ENCODE measurements around the gene ZBED4.
A peak's percentile ranks its signal among the peaks of the same experiment; 100 is the strongest.

The ZBED4 gene

GRCh38 chr22:49925525-49926128 is 72.0 kb downstream of the ZBED4 start:
- DNase-seq (ENCODE audit: extremely low read depth, insufficient read length), result peak; percentile 86
- TF ChIP-seq CTCF (IDR thresholded peaks at IDR 0.05; ENCODE audit: insufficient read depth, low read length, poor library complexity, severe bottlenecking), result no peak
- peaks cover 11% of the 10 kb centered on the region for H3K36me3 ChIP-seq (ENCODE audit: control insufficient read depth, insufficient read depth, low read length)
- no peaks in the 10 kb centered on the region for H3K27me3 ChIP-seq (replicated peaks; ENCODE audit: control insufficient read depth, insufficient read depth, low read length)
- peak overlapping the region; percentile 38 for H3K4me3 ChIP-seq (replicated peaks; ENCODE audit: low read depth, low read length)

- Histone ChIP-seq H3K27me3 (replicated peaks; ENCODE audit: control insufficient read depth, insufficient read depth, low read length) (no peaks in the 10 kb centered on the region), H3K4me3 (replicated peaks; ENCODE audit: low read depth, low read length) (no peak overlapping the region), H3K36me3 (ENCODE audit: control insufficient read depth, insufficient read depth, low read length) (no peaks in the 10 kb centered on the region; the same call in none of the 2 replicates)
- DNase-seq (ENCODE audit: extremely low read depth, insufficient read length), result no peak
- no peak for TF ChIP-seq CTCF (IDR thresholded peaks at IDR 0.05; ENCODE audit: insufficient read depth, low read length, poor library complexity, severe bottlenecking)
These were observed 73.3 kb downstream of the ZBED4 start for GRCh38 chr22:49926916-49927315.

- no peaks in the 10 kb centered on the region for H3K27me3 ChIP-seq (replicated peaks; ENCODE audit: control insufficient read depth, insufficient read depth, low read length)
- DNase-seq (ENCODE audit: extremely low read depth, insufficient read length), result no peak
These were observed 74.0 kb downstream of the ZBED4 start for GRCh38 chr22:49927483-49928184.

GRCh38 chr22:49928185-49928495 is 74.5 kb downstream of the ZBED4 start:
- TF ChIP-seq CTCF (IDR thresholded peaks at IDR 0.05; ENCODE audit: insufficient read depth, low read length, poor library complexity, severe bottlenecking), result no peak
- Histone ChIP-seq H3K4me3 (replicated peaks; ENCODE audit: low read depth, low read length) (no peak overlapping the region), H3K36me3 (ENCODE audit: control insufficient read depth, insufficient read depth, low read length) (no peaks in the 10 kb centered on the region; the same call in none of the 2 replicates), H3K27me3 (replicated peaks; ENCODE audit: control insufficient read depth, insufficient read depth, low read length) (no peaks in the 10 kb centered on the region)
- no peak for DNase-seq (ENCODE audit: extremely low read depth, insufficient read length)

More at GRCh38 chr22:49927483-49928184, 74.0 kb downstream of the ZBED4 start:
- H3K4me3 ChIP-seq (replicated peaks; ENCODE audit: low read depth, low read length), result no peak overlapping the region
- H3K36me3 ChIP-seq (ENCODE audit: control insufficient read depth, insufficient read depth, low read length), result no peaks in the 10 kb centered on the region; the same call in none of the 2 replicates
- no peak for TF ChIP-seq CTCF (IDR thresholded peaks at IDR 0.05; ENCODE audit: insufficient read depth, low read length, poor library complexity, severe bottlenecking)

GRCh38 chr22:49928555-49929210 is 75.0 kb downstream of the ZBED4 start:
- no peak for DNase-seq (ENCODE audit: extremely low read depth, insufficient read length)
- H3K4me3 ChIP-seq (replicated peaks; ENCODE audit: low read depth, low read length), result no peak overlapping the region
- no peaks in the 10 kb centered on the region; the same call in none of the 2 replicates for H3K36me3 ChIP-seq (ENCODE audit: control insufficient read depth, insufficient read depth, low read length)
- TF ChIP-seq CTCF (IDR thresholded peaks at IDR 0.05; ENCODE audit: insufficient read depth, low read length, poor library complexity, severe bottlenecking), result no peak
- H3K27me3 ChIP-seq (replicated peaks; ENCODE audit: control insufficient read depth, insufficient read depth, low read length), result no peaks in the 10 kb centered on the region
